Activated T-cell treated with anti-CD3 and anti-CD28 coated beads, Interleukin-2, amount 50 U/mL, for 4 hours (primary cell): ENCODE data around the gene COPE. TPM values are rescaled to one million over a fixed set of nuclear protein-coding genes. Genes with fewer than 3 reads are reported as not detected.
"Not testable (repeated sequence)": the region's sequence is repeated elsewhere in the genome, so short reads cannot be mapped to it uniquely, and the experiment has no call there.

Experiments
- ATAC-seq, 2 donors: fragments of 200-7000 bp; cut with Tn5 transposase; one replicate each; pipeline ENCODE4 v1.10.0; 2021
- DNase-seq: peaks from one replicate; pipeline ENCODE4 v3.0.0-alpha.2; 2020
- H3K27me3 Mint-ChIP-seq: one replicate; pipeline ENCODE4 v1.8.0; 2021; ENCODE audit warnings: low read depth, mixed read lengths
- H3K36me3 Mint-ChIP-seq: one replicate; pipeline ENCODE4 v1.8.0; 2022; ENCODE audit warnings: mixed read lengths; ENCODE audit not compliant: insufficient read depth
- H3K4me1 Mint-ChIP-seq: one replicate; pipeline ENCODE4 v1.8.0; 2021; ENCODE audit warnings: low read depth, mixed read lengths
- H3K4me3 Mint-ChIP-seq: one replicate; pipeline ENCODE4 v1.8.0; 2021; ENCODE audit warnings: mild to moderate bottlenecking, moderate library complexity, mixed read lengths
- H3K9me3 Mint-ChIP-seq: one replicate; pipeline ENCODE4 v1.8.0; 2021; ENCODE audit warnings: mixed read lengths
- total RNA-seq, 3 donors: library from RNA; stranded (reverse); gene quantifications; one replicate each; pipeline ENCODE4 v1.2.1, GENCODE V29; 2021

Gene COPE
- total RNA-seq, 3 donors from 2014 or later, result 258 to 293 (median 270) TPM

- DNase-seq (no peak), ATAC-seq (no peak)
Observed at GRCh38 chr19:18928018-18928805, 9.0 kb upstream of the COPE start.

GRCh38 chr19:18924684-18925213 lies 5.6 kb upstream of the COPE start:
- H3K27me3 Mint-ChIP-seq, result no peaks in the 10 kb centered on the region

More at GRCh38 chr19:18928018-18928805, 9.0 kb upstream of the COPE start:
- Mint-ChIP-seq H3K4me1 (peaks cover 7% of the 10 kb centered on the region), H3K4me3 (no peak overlapping the region), H3K36me3 (peaks cover 15% of the 10 kb centered on the region), H3K27me3 (peaks cover 3% of the 10 kb centered on the region), H3K9me3 (no peaks in the 10 kb centered on the region)

GRCh38 chr19:18922228-18922985 lies 3.2 kb upstream of the COPE start:
- ATAC-seq (no peak), DNase-seq (no peak)
- Mint-ChIP-seq H3K36me3 (peaks cover 20% of the 10 kb centered on the region), H3K4me1 (peaks cover 27% of the 10 kb centered on the region), H3K9me3 (no peaks in the 10 kb centered on the region), H3K4me3 (peak overlapping the region; percentile 48), H3K27me3 (no peaks in the 10 kb centered on the region)

More at GRCh38 chr19:18924684-18925213, 5.6 kb upstream of the COPE start:
- H3K36me3 Mint-ChIP-seq, result peaks cover 20% of the 10 kb centered on the region
- H3K4me1 Mint-ChIP-seq, result peaks cover 12% of the 10 kb centered on the region
- no peaks in the 10 kb centered on the region for H3K9me3 Mint-ChIP-seq
- DNase-seq, result no peak
- ATAC-seq, result no peak
- no peak overlapping the region for H3K4me3 Mint-ChIP-seq

GRCh38 chr19:18921593-18921992 lies 2.4 kb upstream of the COPE start:
- Mint-ChIP-seq H3K36me3 (peaks cover 22% of the 10 kb centered on the region), H3K4me1 (peaks cover 31% of the 10 kb centered on the region), H3K9me3 (no peaks in the 10 kb centered on the region), H3K27me3 (no peaks in the 10 kb centered on the region), H3K4me3 (peak overlapping the region; percentile 98)
- no peak for DNase-seq
- no peak for ATAC-seq

GRCh38 chr19:18920400-18920799 lies 1.2 kb upstream of the COPE start:
- no peaks in the 10 kb centered on the region for H3K9me3 Mint-ChIP-seq
- H3K4me3 Mint-ChIP-seq, result peak overlapping the region; percentile 98
- H3K36me3 Mint-ChIP-seq, result peaks cover 15% of the 10 kb centered on the region
- no peaks in the 10 kb centered on the region for H3K27me3 Mint-ChIP-seq
- ATAC-seq (no peak), DNase-seq (no peak)
- peaks cover 36% of the 10 kb centered on the region for H3K4me1 Mint-ChIP-seq

- no peak for ATAC-seq
- no peak for DNase-seq
- H3K4me1 Mint-ChIP-seq, result peaks cover 38% of the 10 kb centered on the region
- no peaks in the 10 kb centered on the region for H3K9me3 Mint-ChIP-seq
- no peaks in the 10 kb centered on the region for H3K27me3 Mint-ChIP-seq
- peak overlapping the region; percentile 98 for H3K4me3 Mint-ChIP-seq
- peaks cover 17% of the 10 kb centered on the region for H3K36me3 Mint-ChIP-seq
Observed at GRCh38 chr19:18919900-18920214, 670 bp upstream of the COPE start.

GRCh38 chr19:18917593-18917992 lies 1.6 kb downstream of the COPE start:
- ATAC-seq, H3K9me3 Mint-ChIP-seq, H3K27me3 Mint-ChIP-seq, DNase-seq: not testable (repeated sequence)
- Mint-ChIP-seq H3K4me1 (peaks cover 41% of the 10 kb centered on the region), H3K36me3 (peaks cover 16% of the 10 kb centered on the region), H3K4me3 (peak overlapping the region; percentile 60)

- H3K9me3 Mint-ChIP-seq, result no peaks in the 10 kb centered on the region
- peak; percentile 15 for DNase-seq
- H3K4me3 Mint-ChIP-seq, result peak overlapping the region; percentile 19
- peaks cover 16% of the 10 kb centered on the region for H3K36me3 Mint-ChIP-seq
- peaks cover 36% of the 10 kb centered on the region for H3K4me1 Mint-ChIP-seq
- H3K27me3 Mint-ChIP-seq, result no peaks in the 10 kb centered on the region
- no peak for ATAC-seq
Observed at GRCh38 chr19:18915639-18916038, 3.5 kb downstream of the COPE start.

GRCh38 chr19:18913466-18913865 lies 5.7 kb downstream of the COPE start:
- ATAC-seq (no peak), DNase-seq (no peak)
- H3K36me3 Mint-ChIP-seq, result peaks cover 18% of the 10 kb centered on the region
- H3K27me3 Mint-ChIP-seq, result no peaks in the 10 kb centered on the region
- peaks cover 23% of the 10 kb centered on the region for H3K4me1 Mint-ChIP-seq
- H3K4me3 Mint-ChIP-seq, result no peak overlapping the region
- no peaks in the 10 kb centered on the region for H3K9me3 Mint-ChIP-seq

- ATAC-seq (no peak), DNase-seq (no peak)
- Mint-ChIP-seq H3K36me3 (peaks cover 18% of the 10 kb centered on the region), H3K27me3 (no peaks in the 10 kb centered on the region), H3K4me3 (no peak overlapping the region), H3K4me1 (peaks cover 20% of the 10 kb centered on the region), H3K9me3 (no peaks in the 10 kb centered on the region)
Observed at GRCh38 chr19:18912933-18913332, 6.3 kb downstream of the COPE start.

- Mint-ChIP-seq H3K4me3 (no peak overlapping the region), H3K27me3 (no peaks in the 10 kb centered on the region)
- no peak for ATAC-seq
Observed at GRCh38 chr19:18910801-18911436, 8.3 kb downstream of the COPE start.

GRCh38 chr19:18910010-18910409 lies 9.2 kb downstream of the COPE start:
- no peak for ATAC-seq
- Mint-ChIP-seq H3K27me3 (no peaks in the 10 kb centered on the region), H3K4me1 (peaks cover 3% of the 10 kb centered on the region), H3K4me3 (no peak overlapping the region), H3K36me3 (peaks cover 26% of the 10 kb centered on the region), H3K9me3 (no peaks in the 10 kb centered on the region)
- DNase-seq, result no peak

More at GRCh38 chr19:18910801-18911436, 8.3 kb downstream of the COPE start:
- Mint-ChIP-seq H3K4me1 (peaks cover 9% of the 10 kb centered on the region), H3K9me3 (no peaks in the 10 kb centered on the region), H3K36me3 (peaks cover 19% of the 10 kb centered on the region)
- no peak for DNase-seq

- Mint-ChIP-seq H3K36me3 (peaks cover 27% of the 10 kb centered on the region), H3K4me1 (peaks cover 3% of the 10 kb centered on the region), H3K4me3 (no peak overlapping the region), H3K27me3 (no peaks in the 10 kb centered on the region), H3K9me3 (no peaks in the 10 kb centered on the region)
- DNase-seq, result no peak
- no peak for ATAC-seq
Observed at GRCh38 chr19:18908917-18909619, 10.1 kb downstream of the COPE start.
